H1 (cell line): ENCODE measurements around the gene S100A6.

ENCODE experiments used
- CBX5 ChIP-seq: fragments of 300-800, 300-1000 bp; sonication (generic); IDR thresholded peaks from 2 replicates; pipeline ENCODE4 v1.7.1; 2016; ENCODE audit warnings: antibody characterized with exemption, low read length, low read depth
- CTCF ChIP-seq, 3 experiments: IDR thresholded peaks; 1 replicate in 2 of 3; 2 replicates in 1 of 3; pipeline versions ENCODE4 v1.5.1 to v1.6.1; 2011; ENCODE audit warnings: low read length in 3 of 3, mild to moderate bottlenecking in 3 of 3, inconsistent platforms in 2 of 3, low read depth in 1 of 3, moderate library complexity in 1 of 3; ENCODE audit not compliant: insufficient read depth in 1 of 3; ENCODE audit errors: control extremely low read depth in 1 of 3
- JUN ChIP-seq: IDR thresholded peaks from 2 replicates; pipeline ENCODE4 v1.6.1; 2011; ENCODE audit warnings: low read depth, mild to moderate bottlenecking, improper control_type of control experiment, low read length
- PHF8 ChIP-seq: fragments of 200-600 bp; sonication (generic); conservative IDR thresholded peaks from 2 replicates; pipeline ENCODE4 v1.7.1; 2012; ENCODE audit warnings: low read depth, mild to moderate bottlenecking, inconsistent platforms, low read length, moderate library complexity
- POLR2AphosphoS5 ChIP-seq: IDR thresholded peaks from 2 replicates; pipeline ENCODE4 v1.6.1; 2011; ENCODE audit warnings: low read depth, low read length

- TF ChIP-seq POLR2AphosphoS5 (no peak), JUN (no peak), PHF8 (no peak), CTCF (IDR thresholded peaks at IDR 0.05; ENCODE audit: control extremely low read depth in 1 of 3, insufficient read depth in 1 of 3, low read depth in 1 of 3, low read length in 3 of 3) (peak in 2 of 3 experiments; percentile 20 to 33; a peak in 2 of 4 replicates), CBX5 (no peak)
These were observed 2.6 kb upstream of the S100A6 start for GRCh38 chr1:153538315-153538821.
